Mesenchymal stem cell (in vitro differentiated cells and primary cell): ENCODE measurements around the gene TBC1D8.

ENCODE experiments used
- DNase-seq: peaks from one replicate; pipeline ENCODE4 v3.0.0-alpha.2; 2013
- H2AFZ ChIP-seq: one replicate; pipeline ENCODE4 v1.6.1; 2013; ENCODE audit warnings: low read depth, mild to moderate bottlenecking, control low read depth, inconsistent platforms, low read length, moderate library complexity
- H2AK5ac ChIP-seq: 2 replicates; pipeline ENCODE4 v1.6.1; 2013; ENCODE audit warnings: low read length, moderate library complexity, mild to moderate bottlenecking, inconsistent platforms; ENCODE audit not compliant: severe bottlenecking
- H2BK120ac ChIP-seq: one replicate; pipeline ENCODE4 v1.6.1; 2013; ENCODE audit warnings: low read depth, mild to moderate bottlenecking, inconsistent platforms, low read length, moderate library complexity
- H2BK12ac ChIP-seq, 2 experiments: one replicate each; pipeline ENCODE4 v1.6.1; 2013; ENCODE audit warnings: inconsistent platforms in 2 of 2, low read length in 2 of 2, mild to moderate bottlenecking in 2 of 2, moderate library complexity in 2 of 2, control low read depth in 1 of 2
- H2BK15ac ChIP-seq: one replicate; pipeline ENCODE4 v1.6.1; 2013; ENCODE audit warnings: mild to moderate bottlenecking, low read depth, inconsistent platforms; ENCODE audit not compliant: poor library complexity, severe bottlenecking
- H2BK5ac ChIP-seq: 2 replicates; pipeline ENCODE4 v1.6.1; 2013; ENCODE audit warnings: low read depth, mild to moderate bottlenecking, low read length, control low read depth, inconsistent platforms; ENCODE audit not compliant: poor library complexity, severe bottlenecking
- H3K14ac ChIP-seq, 2 experiments: one replicate each; pipeline ENCODE4 v1.6.1; 2013; ENCODE audit warnings: inconsistent platforms in 2 of 2, low read length in 2 of 2, control low read depth in 1 of 2, mild to moderate bottlenecking in 1 of 2, moderate library complexity in 1 of 2
- H3K18ac ChIP-seq, 2 experiments: one replicate each; pipeline ENCODE4 v1.6.1; 2013; ENCODE audit warnings: inconsistent platforms in 2 of 2, low read length in 2 of 2, control low read depth in 1 of 2, low read depth in 1 of 2, mild to moderate bottlenecking in 1 of 2
- H3K23ac ChIP-seq, 2 experiments: one replicate each; pipeline ENCODE4 v1.6.1; 2013; ENCODE audit warnings: inconsistent platforms in 2 of 2, low read length in 2 of 2, mild to moderate bottlenecking in 2 of 2, moderate library complexity in 2 of 2, control low read depth in 1 of 2
- H3K27ac ChIP-seq: 2 replicates; pipeline ENCODE4 v1.5.1; 2013; ENCODE audit warnings: mild to moderate bottlenecking, moderate library complexity, low read length, control low read depth, inconsistent platforms; ENCODE audit not compliant: poor library complexity, severe bottlenecking
- H3K27me3 ChIP-seq, 2 experiments: 2 replicates each; pipeline versions ENCODE4 v1.6.1 to v1.7.0; 2013; ENCODE audit warnings: low read length in 2 of 2, mild to moderate bottlenecking in 2 of 2, moderate library complexity in 2 of 2, control low read depth in 1 of 2, inconsistent platforms in 1 of 2; ENCODE audit not compliant: control insufficient read depth in 1 of 2, insufficient read depth in 1 of 2
- H3K36me3 ChIP-seq, 2 experiments: 2 replicates each; pipeline versions ENCODE4 v1.6.1 to v1.7.0; 2013; ENCODE audit warnings: low read length in 2 of 2, control low read depth in 1 of 2, inconsistent platforms in 1 of 2, low read depth in 1 of 2, mild to moderate bottlenecking in 1 of 2; ENCODE audit not compliant: insufficient read depth in 2 of 2, control insufficient read depth in 1 of 2
- H3K4ac ChIP-seq, 2 experiments: one replicate each; pipeline ENCODE4 v1.6.1; 2013; ENCODE audit warnings: inconsistent platforms in 2 of 2, low read length in 2 of 2, mild to moderate bottlenecking in 2 of 2, moderate library complexity in 2 of 2, control low read depth in 1 of 2, low read depth in 1 of 2
- H3K4me1 ChIP-seq: 2 replicates; pipeline ENCODE4 v1.6.1; 2013; ENCODE audit warnings: low read depth, low read length, control low read depth; ENCODE audit not compliant: control insufficient read depth, insufficient read depth
- H3K4me2 ChIP-seq: 2 replicates; pipeline ENCODE4 v1.6.1; 2013; ENCODE audit warnings: low read length, mild to moderate bottlenecking, inconsistent platforms; ENCODE audit not compliant: poor library complexity, severe bottlenecking
- H3K4me3 ChIP-seq, 2 experiments: 2 replicates each; pipeline versions ENCODE4 v1.5.1 to v1.7.0; 2013; ENCODE audit warnings: low read length in 2 of 2, mild to moderate bottlenecking in 2 of 2, control low read depth in 1 of 2, low read depth in 1 of 2; ENCODE audit not compliant: insufficient read depth in 1 of 2
- H3K79me1 ChIP-seq: replicated peaks from 2 replicates; pipeline ENCODE4 v1.6.1; 2013; ENCODE audit warnings: mild to moderate bottlenecking, control low read depth, low read length, inconsistent platforms; ENCODE audit not compliant: poor library complexity, severe bottlenecking
- H3K9ac ChIP-seq: 2 replicates; pipeline ENCODE4 v1.7.0; 2013; ENCODE audit warnings: mild to moderate bottlenecking, low read length, moderate library complexity
- H3K9me3 ChIP-seq: 2 replicates; pipeline ENCODE4 v1.7.0; 2013; ENCODE audit warnings: mild to moderate bottlenecking, low read length; ENCODE audit not compliant: control insufficient read depth
- H4K8ac ChIP-seq: one replicate; pipeline ENCODE4 v1.6.1; 2013; ENCODE audit warnings: inconsistent platforms, mild to moderate bottlenecking, low read length, moderate library complexity
- H4K91ac ChIP-seq: one replicate; pipeline ENCODE4 v1.6.1; 2013; ENCODE audit warnings: mild to moderate bottlenecking, low read length, inconsistent platforms
- WGBS: methylation state at CpG from one replicate; pipeline ENCODE4 v1.1.7; 2013; ENCODE audit warnings: mixed read lengths; 5-methylcytosine and 5-hydroxymethylcytosine counted together

Gene TBC1D8

GRCh38 chr2:101037161-101037755 is 113.9 kb downstream of the TBC1D8 start:
- H2BK5ac ChIP-seq, result no peak overlapping the region
- H3K9me3 ChIP-seq, result no peaks in the 10 kb centered on the region
- H3K4me3 ChIP-seq, result no peak overlapping the region
- no peak overlapping the region for H2BK12ac ChIP-seq
- H3K4me2 ChIP-seq, result no peak overlapping the region
- H4K91ac ChIP-seq, result no peak overlapping the region
- no peak overlapping the region for H2BK15ac ChIP-seq
- WGBS, result 97% methylated on average over 19 of the region's 19 CpGs
- H3K79me1 ChIP-seq, result no peaks in the 10 kb centered on the region
- no peak overlapping the region for H2AK5ac ChIP-seq
- H3K27ac ChIP-seq, result no peak overlapping the region
- H2BK120ac ChIP-seq, result no peak overlapping the region
- H3K18ac ChIP-seq, result no peak overlapping the region
- no peak overlapping the region for H2AFZ ChIP-seq
- H3K27me3 ChIP-seq, result no peaks in the 10 kb centered on the region
- H3K14ac ChIP-seq, result no peak overlapping the region
- no peak for DNase-seq
- H3K23ac ChIP-seq, result no peak overlapping the region
- H4K8ac ChIP-seq, result no peak overlapping the region
- H3K36me3 ChIP-seq, result peaks cover 20 to 74% of the 10 kb centered on the region in 2 experiments
- no peaks in the 10 kb centered on the region for H3K4me1 ChIP-seq
- H3K9ac ChIP-seq, result no peak overlapping the region
- no peak overlapping the region for H3K4ac ChIP-seq

- Histone ChIP-seq H4K91ac (no peak overlapping the region), H3K79me1 (no peaks in the 10 kb centered on the region), H3K27me3 (no peaks in the 10 kb centered on the region), H3K36me3 (peaks cover 22 to 78% of the 10 kb centered on the region in 2 experiments), H3K9me3 (no peaks in the 10 kb centered on the region), H2AFZ (no peak overlapping the region), H2BK12ac (no peak overlapping the region), H3K23ac (no peak overlapping the region), H2BK120ac (no peak overlapping the region), H3K4me1 (no peaks in the 10 kb centered on the region), H3K4me2 (no peak overlapping the region), H2BK15ac (no peak overlapping the region), H2AK5ac (no peak overlapping the region), H3K4ac (no peak overlapping the region), H3K18ac (no peak overlapping the region), H4K8ac (no peak overlapping the region), H3K9ac (no peak overlapping the region), H3K27ac (no peak overlapping the region), H3K14ac (no peak overlapping the region), H2BK5ac (no peak overlapping the region), H3K4me3 (no peak overlapping the region)
- DNase-seq, result peak; percentile 49
- WGBS, result 88% methylated on average over 2 of the region's 2 CpGs
Measured at GRCh38 chr2:101036562-101036961, 114.6 kb downstream of the TBC1D8 start.

DNA sequence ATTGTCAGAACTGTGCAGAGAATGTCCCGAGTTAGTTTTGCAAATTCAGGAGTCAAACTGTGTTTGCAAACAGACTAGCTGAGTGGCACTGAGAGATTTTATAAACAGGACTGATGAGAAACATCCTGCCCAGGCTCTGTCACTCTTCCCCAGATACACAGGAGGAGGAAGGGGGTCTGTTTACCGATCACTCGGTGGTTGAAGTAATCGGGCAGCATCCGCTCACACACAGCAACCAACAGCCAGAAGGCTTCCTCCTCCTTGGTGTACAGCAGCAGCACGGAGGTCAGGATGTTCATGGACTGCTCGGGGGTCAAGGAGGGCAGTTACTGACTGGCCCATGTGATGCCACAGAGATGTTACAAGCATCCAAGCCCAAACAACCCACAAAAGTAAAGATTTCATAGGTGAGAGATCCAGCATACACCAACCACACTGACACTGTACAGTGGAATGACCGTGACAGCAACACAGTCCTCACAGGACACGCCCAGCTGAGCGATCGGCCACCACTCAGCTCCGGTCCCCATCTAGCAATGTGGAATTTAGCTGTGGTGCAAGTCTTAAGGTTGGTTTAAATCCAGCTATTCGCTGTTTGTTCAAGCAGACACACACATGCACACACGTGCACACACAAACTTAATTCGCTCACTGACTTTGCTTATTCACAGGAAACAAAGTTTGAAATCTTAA is 119.0 kb downstream of the TBC1D8 start:
- no peaks in the 10 kb centered on the region for H3K79me1 ChIP-seq
- no peak overlapping the region for H3K23ac ChIP-seq
- H3K27ac ChIP-seq, result no peak overlapping the region
- H3K9ac ChIP-seq, result no peak overlapping the region
- H3K9me3 ChIP-seq, result no peaks in the 10 kb centered on the region
- WGBS, result 76% methylated on average over 15 of the region's 15 CpGs
- no peak overlapping the region for H4K8ac ChIP-seq
- H2BK15ac ChIP-seq, result no peak overlapping the region
- no peak overlapping the region for H3K14ac ChIP-seq
- no peaks in the 10 kb centered on the region for H3K4me1 ChIP-seq
- H3K27me3 ChIP-seq, result no peaks in the 10 kb centered on the region
- no peak overlapping the region for H3K18ac ChIP-seq
- no peak overlapping the region for H4K91ac ChIP-seq
- peaks cover 24 to 84% of the 10 kb centered on the region in 2 experiments for H3K36me3 ChIP-seq
- no peak overlapping the region for H2BK5ac ChIP-seq
- H2BK12ac ChIP-seq, result peak overlapping the region; percentile 6 to 25
- no peak overlapping the region for H3K4me3 ChIP-seq
- H2AFZ ChIP-seq, result no peak overlapping the region
- H2AK5ac ChIP-seq, result no peak overlapping the region
- H2BK120ac ChIP-seq, result no peak overlapping the region
- H3K4ac ChIP-seq, result no peak overlapping the region
- DNase-seq, result no peak
- H3K4me2 ChIP-seq, result no peak overlapping the region

DNA sequence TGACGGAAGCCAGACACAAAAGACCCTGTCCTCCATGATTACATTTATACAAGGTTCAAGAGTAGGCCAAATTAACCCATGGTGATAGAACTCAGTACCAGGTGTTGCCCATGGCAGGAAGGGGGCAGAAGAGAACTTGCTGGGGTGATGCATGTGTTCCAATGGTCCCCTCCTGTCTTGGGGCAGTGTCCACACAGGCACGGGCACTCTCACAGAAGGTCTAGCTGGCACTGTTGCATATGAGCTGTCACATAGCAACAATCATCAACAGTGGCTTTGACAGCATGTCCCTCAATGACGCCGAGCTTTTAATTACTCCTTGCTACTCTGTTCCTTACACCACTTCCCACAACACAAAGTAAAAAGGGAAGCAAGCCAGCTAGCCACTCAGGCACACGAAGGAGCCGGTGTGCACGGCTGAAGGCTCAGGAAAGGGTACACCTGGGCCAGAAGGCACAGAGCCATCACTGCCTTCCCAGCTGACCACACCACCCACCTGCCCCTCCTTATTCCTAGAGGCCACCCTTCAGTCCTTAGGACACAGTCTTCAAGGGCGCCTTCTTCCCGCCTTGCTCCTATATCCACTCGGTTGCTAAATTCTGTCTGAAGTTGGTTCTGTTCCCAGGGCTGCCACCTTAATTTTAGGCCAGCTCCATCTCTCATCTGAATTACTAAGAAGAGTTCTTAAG is 120.2 kb downstream of the TBC1D8 start:
- Histone ChIP-seq H3K4me1 (peaks cover 2% of the 10 kb centered on the region), H3K23ac (no peak overlapping the region), H2AK5ac (no peak overlapping the region), H3K9me3 (no peaks in the 10 kb centered on the region), H3K9ac (no peak overlapping the region), H4K8ac (peak overlapping the region; percentile 62), H3K36me3 (peaks cover 25 to 89% of the 10 kb centered on the region in 2 experiments), H3K14ac (peak overlapping the region in 1 of 2 experiments; percentile 1), H4K91ac (peak overlapping the region; percentile 54), H3K4ac (no peak overlapping the region), H2BK120ac (no peak overlapping the region), H3K18ac (no peak overlapping the region), H2BK15ac (no peak overlapping the region), H2AFZ (no peak overlapping the region), H3K27ac (no peak overlapping the region), H3K79me1 (no peaks in the 10 kb centered on the region), H2BK12ac (no peak overlapping the region), H3K4me2 (no peak overlapping the region), H3K4me3 (no peak overlapping the region), H2BK5ac (no peak overlapping the region), H3K27me3 (no peaks in the 10 kb centered on the region)
- 89% methylated on average over 10 of the region's 10 CpGs for WGBS
- DNase-seq, result no peak
